HG03108 (cell line): ENCODE measurements around the gene ARHGDIG.

Experiments used
- ATAC-seq: cut with Tn5 transposase; IDR thresholded peaks from one replicate; pipeline ENCODE4 v1.9.1; 2021; ENCODE audit warnings: moderate library complexity; ENCODE audit not compliant: unreplicated experiment

Gene ARHGDIG

GRCh38 chr16:293043-293775 is 12.8 kb downstream of the ARHGDIG start:
- ATAC-seq, result no peak

GRCh38 chr16:296276-296675 is 15.9 kb downstream of the ARHGDIG start:
- ATAC-seq, result no peak

DNA sequence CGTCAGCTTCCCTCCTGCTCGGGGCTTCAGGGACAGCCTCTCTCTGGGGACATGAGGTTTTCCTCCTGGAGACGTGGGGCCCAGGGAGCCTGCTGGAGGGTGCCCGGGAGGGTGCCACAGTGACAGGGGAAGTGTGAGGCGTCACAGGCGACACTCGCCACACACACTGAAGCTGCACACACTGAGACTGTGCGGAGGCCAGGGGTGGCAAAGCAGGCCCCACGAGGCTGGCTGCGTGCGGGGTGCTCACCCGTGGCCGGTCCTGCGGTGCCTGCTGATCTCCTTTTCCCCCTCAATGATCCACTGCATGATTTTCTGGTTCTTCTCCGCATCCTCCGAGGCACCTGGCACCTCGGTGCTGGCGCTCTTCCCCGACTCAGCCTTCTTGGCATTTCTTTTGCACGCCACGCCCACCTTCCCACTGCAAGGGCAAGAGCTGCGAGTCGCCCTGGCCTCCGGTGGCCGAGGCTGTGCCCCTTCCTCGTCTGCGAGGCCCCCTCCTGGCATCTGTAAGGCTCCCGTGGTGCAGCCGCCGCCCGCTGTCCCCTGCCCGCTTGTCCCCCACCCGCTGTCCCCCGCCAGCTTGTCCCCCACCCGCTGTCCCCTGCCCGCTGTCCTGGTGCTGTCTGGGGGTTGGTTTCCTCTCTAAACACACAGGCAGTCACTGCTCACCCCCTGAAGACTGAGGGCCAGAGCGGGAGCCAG is 16.6 kb downstream of the ARHGDIG start:
- no peak for ATAC-seq

GRCh38 chr16:297832-298231 is 17.4 kb downstream of the ARHGDIG start:
- ATAC-seq, result no peak

- no peak for ATAC-seq
Observed at GRCh38 chr16:301235-301634, 20.8 kb downstream of the ARHGDIG start.

DNA sequence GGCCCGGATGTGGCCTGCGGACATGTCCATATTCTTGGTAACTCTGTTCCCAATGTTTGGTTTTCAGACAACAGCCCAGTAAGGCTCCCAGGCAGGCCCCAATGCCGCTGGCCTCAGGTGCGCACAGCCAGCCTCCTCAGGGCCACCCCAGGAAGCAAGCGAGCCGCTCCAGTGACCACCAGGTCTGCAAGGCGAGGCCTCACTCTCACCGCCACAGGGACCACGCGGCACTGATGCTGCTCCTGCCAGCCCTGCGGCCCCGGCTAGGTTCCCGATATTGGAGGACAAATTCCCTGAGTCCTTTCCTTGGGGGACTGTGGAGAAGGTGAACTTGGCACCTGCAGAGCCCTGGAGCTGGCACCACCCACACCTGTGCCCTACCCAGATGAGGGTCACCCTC is 21.6 kb downstream of the ARHGDIG start:
- no peak for ATAC-seq

DNA sequence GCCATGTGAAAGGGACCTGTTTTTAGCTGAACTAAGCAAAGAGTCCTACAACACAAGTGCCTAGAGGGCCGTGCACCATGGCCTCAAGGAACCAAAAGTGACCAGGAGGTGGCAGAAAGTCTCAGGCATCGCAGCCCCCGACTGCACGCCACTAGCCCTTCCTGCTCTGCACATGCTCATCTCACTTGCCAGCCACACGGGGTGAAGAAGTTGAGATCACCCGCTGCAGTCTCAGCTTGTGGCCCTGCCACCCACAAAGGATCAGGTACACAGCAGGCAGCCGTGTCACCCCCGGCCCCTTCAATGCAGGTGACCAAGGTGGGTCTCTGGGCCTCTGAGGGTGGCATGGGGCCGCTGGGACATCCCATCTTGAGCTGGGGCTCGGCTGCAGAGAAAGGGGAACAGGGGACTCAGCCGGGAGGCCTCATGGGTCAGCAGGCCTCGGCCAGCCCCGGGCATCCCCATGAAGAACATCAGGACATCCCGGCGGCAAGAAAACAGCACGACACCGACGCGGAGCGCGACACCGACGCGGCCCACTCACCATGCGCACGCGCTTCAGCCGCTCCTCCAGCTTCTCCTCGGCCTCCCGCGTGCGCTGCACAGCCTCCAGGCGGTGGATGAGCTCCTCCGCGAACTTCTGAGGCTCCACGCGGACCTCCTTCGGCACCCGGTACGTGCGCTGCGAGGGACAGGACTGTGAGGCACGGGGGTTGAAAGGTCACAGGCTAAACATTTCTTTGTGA is 23.5 kb downstream of the ARHGDIG start:
- no peak for ATAC-seq

- ATAC-seq, result no peak
Observed at GRCh38 chr16:305916-306626, 25.7 kb downstream of the ARHGDIG start.

GRCh38 chr16:306911-307370 is 26.6 kb downstream of the ARHGDIG start:
- no peak for ATAC-seq

DNA sequence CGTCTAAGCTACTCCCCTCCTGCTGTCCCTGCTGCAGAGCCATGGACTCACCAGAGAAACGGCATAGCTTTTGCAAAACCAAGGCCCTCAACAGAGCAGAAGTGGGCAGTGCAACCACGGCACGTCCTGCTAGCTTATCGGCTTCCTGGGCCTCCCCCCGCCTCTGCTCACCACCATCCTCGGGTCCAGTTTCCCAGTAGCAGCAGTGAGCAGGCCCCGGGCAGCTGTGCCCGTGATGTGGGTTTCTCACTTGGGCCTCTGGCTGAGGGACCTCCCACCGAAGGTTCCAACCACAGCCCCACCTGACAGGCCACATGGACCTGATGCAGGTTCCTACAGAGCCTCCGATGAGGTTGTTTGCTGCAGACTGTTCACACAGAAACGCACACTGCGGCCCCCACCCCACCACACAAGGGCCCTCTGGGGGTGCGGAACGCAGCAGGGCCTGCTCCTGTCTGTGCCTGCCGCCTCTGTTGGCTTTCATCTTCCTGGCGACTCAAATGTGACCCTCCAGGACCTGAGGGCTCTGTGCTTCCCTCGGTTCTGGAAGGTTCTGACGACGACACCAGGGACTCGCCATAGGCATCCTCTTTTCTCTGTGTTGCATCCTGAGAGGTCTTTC is 27.4 kb downstream of the ARHGDIG start:
- ATAC-seq, result no peak

GRCh38 chr16:309476-309875 is 29.1 kb downstream of the ARHGDIG start:
- ATAC-seq, result no peak

DNA sequence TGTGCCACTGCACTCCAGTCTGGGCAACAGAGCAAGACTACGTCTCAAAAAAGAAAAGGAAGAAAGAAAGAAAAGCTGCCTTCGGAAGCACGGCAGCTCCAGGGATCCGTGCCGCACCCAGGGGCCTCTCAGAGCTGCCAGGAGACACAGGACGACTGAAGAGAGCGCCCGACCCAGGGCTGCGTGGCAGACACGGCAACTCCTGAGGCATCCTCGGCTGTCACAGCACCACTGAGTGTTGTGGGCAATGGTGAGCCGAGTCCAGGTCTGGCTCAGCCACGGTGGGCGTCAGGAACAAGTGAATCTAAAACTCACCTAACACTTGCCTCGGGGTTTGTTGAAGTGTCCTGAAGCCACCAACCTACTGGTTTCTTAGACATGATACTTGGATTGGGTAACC is 31.3 kb downstream of the ARHGDIG start:
- ATAC-seq, result no peak

DNA sequence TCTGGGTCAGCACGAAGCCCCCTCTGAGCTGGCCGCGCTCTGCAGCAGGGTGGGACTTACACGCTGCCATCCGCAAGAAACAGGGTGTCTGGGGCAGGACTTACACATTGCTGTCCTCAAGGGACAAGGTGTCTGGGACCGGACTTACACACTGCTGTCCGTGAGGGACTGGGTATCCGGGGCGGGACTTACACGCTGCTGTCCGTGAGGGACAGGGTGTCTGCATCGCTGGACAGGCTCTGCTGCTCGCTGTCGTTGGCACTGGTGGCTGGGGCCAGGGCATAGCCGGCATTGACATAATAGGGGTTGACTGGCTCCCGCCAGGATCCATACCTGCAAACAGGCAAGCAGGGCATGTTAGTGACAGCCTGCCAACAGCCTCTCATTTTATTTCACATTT is 34.0 kb downstream of the ARHGDIG start:
- no peak for ATAC-seq

DNA sequence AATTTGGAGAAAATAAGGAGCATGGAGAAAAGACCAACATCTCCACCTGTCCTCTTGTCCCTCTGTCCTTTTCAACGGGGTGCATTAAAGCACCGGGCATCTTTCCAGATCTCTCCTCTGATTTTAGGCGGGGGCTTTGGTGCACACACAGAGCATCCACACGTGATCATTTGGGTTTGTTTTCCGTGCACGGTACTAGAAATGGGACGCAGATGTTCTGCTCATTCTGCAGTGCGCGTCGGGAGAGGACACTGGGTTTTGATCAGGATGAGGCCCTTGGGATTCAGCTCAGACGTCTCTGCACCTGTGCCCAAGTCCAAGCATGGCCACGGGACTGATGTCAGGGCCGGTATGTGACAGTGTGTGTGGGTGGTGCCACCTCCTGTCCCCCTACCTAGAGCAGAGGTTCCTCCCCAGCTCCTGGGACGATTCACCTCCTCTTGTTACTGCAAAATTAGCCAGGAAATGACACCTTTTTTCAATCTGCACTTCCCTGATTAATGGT is 34.5 kb downstream of the ARHGDIG start:
- no peak for ATAC-seq

DNA sequence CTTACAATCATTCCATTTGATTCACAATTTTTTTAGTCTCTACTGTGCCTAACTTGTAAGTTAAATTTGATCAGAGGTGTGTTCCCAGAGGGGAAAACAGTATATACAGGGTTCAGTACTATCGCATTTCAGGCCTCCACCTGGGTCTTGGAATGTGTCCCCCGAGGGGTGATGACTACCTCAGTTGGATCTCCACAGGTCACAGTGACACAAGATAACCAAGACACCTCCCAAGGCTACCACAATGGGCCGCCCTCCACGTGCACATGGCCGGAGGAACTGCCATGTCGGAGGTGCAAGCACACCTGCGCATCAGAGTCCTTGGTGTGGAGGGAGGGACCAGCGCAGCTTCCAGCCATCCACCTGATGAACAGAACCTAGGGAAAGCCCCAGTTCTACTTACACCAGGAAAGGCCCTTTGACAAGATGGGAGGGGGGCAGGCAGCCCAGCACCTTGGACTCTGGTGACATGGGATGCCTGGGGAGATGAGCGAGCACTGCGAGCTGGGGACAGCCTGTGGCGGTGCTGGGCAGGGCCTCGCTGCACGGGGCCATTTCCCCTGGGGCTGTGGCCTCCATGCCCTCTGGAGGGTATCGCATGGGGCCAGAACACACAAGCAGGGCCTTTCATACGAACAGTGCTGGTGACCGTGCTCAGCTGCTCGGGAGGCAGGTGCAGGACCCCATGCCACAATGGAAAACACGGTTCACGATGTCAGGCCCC is 36.5 kb downstream of the ARHGDIG start:
- ATAC-seq, result no peak

GRCh38 chr16:317583-317982 is 37.2 kb downstream of the ARHGDIG start:
- ATAC-seq, result no peak

DNA sequence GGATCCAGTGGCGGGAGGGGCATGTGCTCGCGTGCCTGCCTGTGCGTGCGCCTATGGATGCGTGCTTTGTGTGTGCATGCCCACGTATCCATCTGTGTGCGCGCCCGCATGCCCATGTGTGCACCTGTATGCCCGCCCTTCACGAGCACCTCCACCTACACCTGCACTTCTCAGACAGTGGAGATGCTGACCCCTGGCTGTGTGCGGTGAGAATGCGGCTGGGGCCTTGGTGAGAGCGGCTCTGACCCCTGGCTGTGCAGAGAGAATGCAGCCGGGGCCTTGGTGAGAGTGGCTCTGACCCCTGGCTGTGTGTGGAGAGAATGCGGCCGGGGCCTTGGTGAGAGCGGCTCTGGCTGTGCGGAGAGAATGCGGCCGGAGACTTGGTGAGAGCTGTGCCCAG is 38.2 kb downstream of the ARHGDIG start:
- ATAC-seq, result no peak

- ATAC-seq, result no peak
Observed at GRCh38 chr16:320206-320605, 39.8 kb downstream of the ARHGDIG start.

GRCh38 chr16:321532-321931 is 41.1 kb downstream of the ARHGDIG start:
- no peak for ATAC-seq
